K562 (cell line): ENCODE data around the gene CHTOP. TPM values are rescaled to one million over a fixed set of nuclear protein-coding genes. Genes with fewer than 3 reads are reported as not detected.

Experiments
- ATAC-seq: fragments of 200-7000 bp; cut with Tn5 transposase; 3 replicates; pipeline ENCODE4 v1.9.1; 2020; ENCODE audit warnings: moderate library complexity
- BruUV-seq: library from RNA; stranded (reverse); fragments of 400-500 nt; replicated peaks from 2 replicates; lab custom pipeline; 2021; lab: Mats Ljungman, UMichigan
- CTCF ChIA-PET: fragments of 300-600 bp; formaldehyde crosslinking; extraction: SDS; loops from one replicate; lab custom pipeline; 2021; ENCODE audit warnings: low intra/inter-chr PET ratio; lab: Yijun Ruan, JAX
- POLR2A ChIA-PET: fragments of 300-600, 350-650 bp; sonication (Branson Sonifier 250); formaldehyde crosslinking; extraction: SDS; loops from one replicate; lab custom pipeline; 2021; ENCODE audit warnings: antibody characterized with exemption, inconsistent platforms; lab: Yijun Ruan, JAX
- DNase-seq, 4 experiments: peaks; one replicate each; pipeline versions ENCODE4 v3.0.0 to v3.0.0-alpha.2; 2011 to 2018; ENCODE audit warnings: low spot score in 3 of 4, mixed read lengths in 3 of 4; ENCODE audit errors: extremely low read depth in 1 of 4
- FAIRE-seq: peaks from 2 replicates; lab custom pipeline; 2011; peaks lifted over from hg19 to GRCh38; lab: Jason Lieb, UNC
- H2AFZ ChIP-seq: 2 replicates; pipeline ENCODE4 v1.6.0; 2011; ENCODE audit warnings: low read depth, low read length, control low read depth, inconsistent platforms
- H3K27ac ChIP-seq: fragments of 200-600 bp; 3 replicates; pipeline ENCODE4 v1.8.0; 2011; ENCODE audit warnings: low read depth, mild to moderate bottlenecking, control low read depth, inconsistent platforms, low read length, moderate library complexity, mixed read lengths; ENCODE audit errors: extremely low read depth
- H3K27me3 ChIP-seq, 2 experiments: fragments of 300-600 bp in 1 of 2; 2 replicates in 1 of 2; 3 replicates in 1 of 2; pipeline versions ENCODE4 v1.6.0 to v1.8.0; 2011; ENCODE audit warnings: inconsistent platforms in 2 of 2, low read length in 2 of 2, mild to moderate bottlenecking in 1 of 2, mixed read lengths in 1 of 2, moderate library complexity in 1 of 2; ENCODE audit not compliant: control insufficient read depth in 2 of 2, insufficient read depth in 2 of 2
- H3K36me3 ChIP-seq: fragments of 300-600 bp; 3 replicates; pipeline ENCODE4 v1.8.0; 2011; ENCODE audit warnings: mild to moderate bottlenecking, low read length, inconsistent platforms; ENCODE audit not compliant: control insufficient read depth, insufficient read depth
- H3K4me1 ChIP-seq, 2 experiments: fragments of 200-600 bp in 1 of 2; replicated peaks in 1 of 2; 2 replicates in 1 of 2; 3 replicates in 1 of 2; pipeline versions ENCODE4 v1.5.1 to v1.8.0; 2011; ENCODE audit warnings: inconsistent platforms in 2 of 2, low read length in 2 of 2, mild to moderate bottlenecking in 1 of 2, mixed read lengths in 1 of 2, moderate library complexity in 1 of 2; ENCODE audit not compliant: control insufficient read depth in 2 of 2, insufficient read depth in 2 of 2
- H3K4me2 ChIP-seq: 2 replicates; pipeline ENCODE4 v1.6.1; 2011; ENCODE audit warnings: low read length, control low read depth, inconsistent platforms, mixed read lengths; ENCODE audit not compliant: insufficient read depth
- H3K4me3 ChIP-seq: fragments of 200-600 bp; sonication (generic), shearing (Covaris generic); 2 replicates; pipeline ENCODE4 v1.5.1; 2016; ENCODE audit warnings: control low read depth, inconsistent platforms
- H3K79me2 ChIP-seq: fragments of 200-600 bp; 3 replicates; pipeline ENCODE4 v1.8.0; 2011; ENCODE audit warnings: low read length, inconsistent platforms; ENCODE audit not compliant: control insufficient read depth, insufficient read depth
- H3K9ac ChIP-seq, 2 experiments: 2 replicates each; pipeline versions ENCODE4 v1.6.0 to v1.6.1; 2011; ENCODE audit warnings: low read depth in 2 of 2, low read length in 2 of 2, control low read depth in 1 of 2, inconsistent platforms in 1 of 2, mild to moderate bottlenecking in 1 of 2, mixed read lengths in 1 of 2; ENCODE audit not compliant: insufficient read depth in 1 of 2
- H3K9me1 ChIP-seq: one replicate; pipeline ENCODE4 v1.6.0; 2011; ENCODE audit warnings: inconsistent platforms, mild to moderate bottlenecking, low read length, moderate library complexity; ENCODE audit not compliant: control insufficient read depth, insufficient read depth
- H3K9me3 ChIP-seq: replicated peaks from 2 replicates; pipeline ENCODE4 v1.5.1; 2011; ENCODE audit warnings: low read depth, low read length, inconsistent platforms; ENCODE audit not compliant: control insufficient read depth, insufficient read depth
- H4K20me1 ChIP-seq: replicated peaks from 2 replicates; pipeline ENCODE4 v1.6.1; 2011; ENCODE audit warnings: low read length, inconsistent platforms, mixed read lengths; ENCODE audit not compliant: control insufficient read depth, insufficient read depth
- BCL6 ChIP-seq: fragments of 250-450 bp; sonication (Bioruptor Pico); IDR thresholded peaks from 2 replicates; pipeline ENCODE4 v1.4.0; 2020
- ETS1 ChIP-seq: conservative IDR thresholded peaks from 2 replicates; pipeline ENCODE4 v1.6.1; 2011; ENCODE audit warnings: low read depth, mild to moderate bottlenecking, low read length; ENCODE audit not compliant: control insufficient read depth
- NCOR1 ChIP-seq: fragments of 450-650 bp; IDR thresholded peaks from 2 replicates; pipeline ENCODE4 v1.6.1; 2016; ENCODE audit warnings: mild to moderate bottlenecking, moderate library complexity
- NFIC ChIP-seq: fragments of 450-650 bp; IDR thresholded peaks from 2 replicates; pipeline ENCODE4 v1.6.1; 2017; ENCODE audit warnings: mild to moderate bottlenecking, inconsistent platforms
- NR2C2 ChIP-seq, 2 experiments: fragments of 200-800 bp in 1 of 2; sonication (Bioruptor generic) in 1 of 2; sonication (generic) in 1 of 2; formaldehyde crosslinking in 1 of 2; IDR thresholded peaks; 2 replicates each; pipeline versions ENCODE4 v1.6.1 to v1.8.0; 2016 to 2022; ENCODE audit warnings: mild to moderate bottlenecking in 1 of 2, missing compliant biosample characterization in 1 of 2, missing genetic modification characterization in 1 of 2, missing genetic modification reagents in 1 of 2
- POLR2G ChIP-seq: fragments of 200-400 bp; formaldehyde crosslinking; IDR thresholded peaks from 2 replicates; pipeline ENCODE4 v1.6.1; 2017; ENCODE audit warnings: low read depth, mild to moderate bottlenecking, antibody characterized with exemption, low read length, moderate library complexity
- SP1 ChIP-seq: sonication (generic); formaldehyde crosslinking; IDR thresholded peaks from 2 replicates; pipeline ENCODE4 v1.8.1; 2022; ENCODE audit warnings: mild to moderate bottlenecking, missing genetic modification reagents
- WGBS: fragments of 100-300 bp; shearing (Covaris generic); methylation state at CpG from one replicate; pipeline ENCODE4 v1.1.6; 2016; ENCODE audit warnings: low coverage, mixed read lengths; ENCODE audit not compliant: insufficient coverage; ENCODE audit errors: missing lambda C conversion rate; 5-methylcytosine and 5-hydroxymethylcytosine counted together
- in situ Hi-C: fragments of 300-500 bp; cut with MboI; formaldehyde crosslinking; loops from 4 replicates; pipeline ENCODE4 v1.15.0; 2018; ENCODE audit warnings: inconsistent platforms, mixed read lengths
- intact Hi-C: fragments of 100-400 bp; cut with micrococcal nuclease; formaldehyde crosslinking; loops from 2 replicates; pipeline ENCODE4 v1.14.2; 2022
- polyA plus RNA-seq, 8 experiments: library from polyadenylated mRNA; depleted of rRNA in 4 of 8; stranded (reverse) in 5 of 8; unstranded in 3 of 8; fragments of >200 nt; fragmentation: Nextera tagmentation in 2 of 8; fragmentation: Illumina TruSeq in 1 of 8; extraction: Ambion mirVana in 2 of 8; extraction: Trizol in 1 of 8; gene quantifications; 2 replicates each; pipeline versions ENCODE4 v1.2.1 to v1.2.3, GENCODE V29; 2011 to 2014; ENCODE audit warnings: inconsistent platforms in 1 of 8, missing spikeins in 1 of 8
- total RNA-seq, 7 experiments: library from RNA; depleted of rRNA in 6 of 7; stranded (reverse); fragments of >200 nt in 6 of 7; fragmentation: Illumina TruSeq in 2 of 7; extraction: Trizol in 2 of 7; gene quantifications; 2 replicates each; pipeline versions ENCODE4 v1.2.1 to v1.2.3, GENCODE V29; 2011 to 2021; ENCODE audit warnings: low replicate concordance in 1 of 7
- TF ChIP-seq, protein P1 (sequence below): sonication (generic); formaldehyde crosslinking; IDR thresholded peaks from 2 replicates; pipeline ENCODE4 v1.8.0; 2022; ENCODE audit warnings: mild to moderate bottlenecking, missing genetic modification reagents

CHTOP gene
- total and polyA plus RNA-seq, 9 of the 15 experiments (the other 6 are each of a cell fraction or from before 2014, with no cell fraction given): 10.2 to 91.8 (median 60.8) TPM

DNA sequence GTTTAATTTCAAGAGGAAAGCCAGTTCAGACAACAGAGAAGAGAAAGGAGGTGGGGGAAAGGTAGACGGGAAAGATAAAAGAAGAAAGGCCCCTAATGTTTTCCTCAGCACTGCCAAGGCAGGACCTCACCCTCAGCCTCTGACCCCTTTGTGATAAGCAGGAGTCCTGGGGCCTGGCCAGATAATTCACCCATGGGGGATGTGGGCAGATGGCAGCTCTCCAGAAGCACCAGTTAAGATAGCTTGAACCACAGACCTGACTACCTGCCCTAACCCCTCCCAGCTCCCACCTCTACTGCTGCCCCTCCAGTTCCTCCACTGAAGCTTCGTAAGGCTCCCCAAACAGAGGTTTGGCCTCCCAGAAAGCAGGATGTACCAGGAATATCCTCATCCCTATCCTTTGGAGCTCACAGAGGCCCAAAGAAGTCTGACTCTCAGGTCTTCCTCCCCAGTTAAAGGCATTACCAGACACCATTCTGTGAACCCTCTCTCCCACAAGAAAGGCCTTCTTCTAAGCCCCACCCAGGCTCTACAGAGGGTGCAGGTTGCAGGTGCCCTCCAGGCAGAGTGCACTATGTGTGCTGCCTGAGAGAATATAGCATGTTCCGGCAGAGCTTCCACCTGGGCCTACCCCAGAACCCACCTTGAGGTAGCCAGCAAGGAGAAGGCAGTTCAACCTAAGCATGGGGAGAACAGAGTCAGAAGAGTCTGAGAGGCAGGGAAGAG, 15.4 kb downstream of the CHTOP start (continued):
- TF ChIP-seq ETS1: 0 out of 2 replicates have a peak, but pooled peaks have one; percentile 0
- TF ChIP-seq NFIC: peak; percentile 69

GRCh38 chr1:153649863-153650235, 16.0 kb downstream of the CHTOP start:
- ChIA-PET POLR2A (interaction anchor here (0.6 to 14.7 kb wide), 9 partner anchors 11 to 336 kb away, joined by 3 to 205 read pairs (median 4); partner anchors contain the start of genes CHTOP, RAB13, S100A1 and S100A13), CTCF (no interaction called here)
- no peaks in the 10 kb centered on the region for H3K79me2 ChIP-seq
- H4K20me1 ChIP-seq: no peaks in the 10 kb centered on the region
- no peak overlapping the region for H3K4me2 ChIP-seq
- in situ Hi-C loops: no loop called here
- peaks cover 14% of the 10 kb centered on the region in 2 experiments for H3K4me1 ChIP-seq
- no peak for ATAC-seq
- H3K4me3 ChIP-seq: no peak overlapping the region
- no peak for FAIRE-seq
- peak overlapping the region in 1 of 2 experiments; percentile 31; a peak in 1 of 4 replicates for H3K9ac ChIP-seq
- BruUV-seq: no TSS peak
- no peak for DNase-seq
- no peaks in the 10 kb centered on the region for H3K9me3 ChIP-seq
- 65% methylated on average over 2 of the region's 2 CpGs for WGBS
- no peaks in the 10 kb centered on the region for H3K9me1 ChIP-seq
- no peaks in the 10 kb centered on the region for H3K27me3 ChIP-seq
- no peak overlapping the region for H2AFZ ChIP-seq
- no peak overlapping the region for H3K27ac ChIP-seq
- TF ChIP-seq NCOR1 (no peak), ETS1 (0 out of 2 replicates have a peak, but pooled peaks have one; percentile 2), BCL6 (CRISPR knock-in tag) (no peak), POLR2G (peak; percentile 42; the same call in 1 of the 2 replicates), NR2C2 (CRISPR knock-in tag; IDR thresholded peaks at IDR 0.05) (0 out of 2 replicates have a peak, but pooled peaks have one; percentile 43), NR2C2 (tag; IDR thresholded peaks at IDR 0.05) (no peak), SP1 (CRISPR knock-in tag) (0 out of 2 replicates have a peak, but pooled peaks have one; percentile 38)
- TF ChIP-seq, protein P1, sequence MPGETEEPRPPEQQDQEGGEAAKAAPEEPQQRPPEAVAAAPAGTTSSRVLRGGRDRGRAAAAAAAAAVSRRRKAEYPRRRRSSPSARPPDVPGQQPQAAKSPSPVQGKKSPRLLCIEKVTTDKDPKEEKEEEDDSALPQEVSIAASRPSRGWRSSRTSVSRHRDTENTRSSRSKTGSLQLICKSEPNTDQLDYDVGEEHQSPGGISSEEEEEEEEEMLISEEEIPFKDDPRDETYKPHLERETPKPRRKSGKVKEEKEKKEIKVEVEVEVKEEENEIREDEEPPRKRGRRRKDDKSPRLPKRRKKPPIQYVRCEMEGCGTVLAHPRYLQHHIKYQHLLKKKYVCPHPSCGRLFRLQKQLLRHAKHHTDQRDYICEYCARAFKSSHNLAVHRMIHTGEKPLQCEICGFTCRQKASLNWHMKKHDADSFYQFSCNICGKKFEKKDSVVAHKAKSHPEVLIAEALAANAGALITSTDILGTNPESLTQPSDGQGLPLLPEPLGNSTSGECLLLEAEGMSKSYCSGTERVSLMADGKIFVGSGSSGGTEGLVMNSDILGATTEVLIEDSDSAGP: 0 out of 2 replicates have a peak, but pooled peaks have one; percentile 33
- TF ChIP-seq, all 486 proteins: peak for 5
- H3K36me3 ChIP-seq: peaks cover 23% of the 10 kb centered on the region
- intact Hi-C loops: no loop called here
